C4-2B (cell line): ENCODE results near the gene HEATR5A.

Experiments used
- CTCF ChIP-seq: fragments of 450-650 bp; conservative IDR thresholded peaks from 2 replicates; pipeline ENCODE4 v1.5.1; 2017; ENCODE audit warnings: mild to moderate bottlenecking
- ZFX ChIP-seq: fragments of 450-650 bp; IDR thresholded peaks from 2 replicates; pipeline ENCODE4 v1.6.1; 2017

- TF ChIP-seq CTCF (no peak; the same call in 1 of the 2 replicates), ZFX (no peak)
Measured at GRCh38 chr14:31457665-31458659, 37.6 kb upstream of the HEATR5A start.
